K562 (cell line): ENCODE data around the gene HOXA10. TPM values are rescaled to one million over a fixed set of nuclear protein-coding genes. Genes with fewer than 3 reads are reported as not detected.

Source experiments
- ATAC-seq: fragments of 200-7000 bp; cut with Tn5 transposase; 3 replicates; pipeline ENCODE4 v1.9.1; 2020; ENCODE audit warnings: moderate library complexity
- BruUV-seq: library from RNA; stranded (reverse); fragments of 400-500 nt; replicated peaks from 2 replicates; lab custom pipeline; 2021; lab: Mats Ljungman, UMichigan
- CTCF ChIA-PET: fragments of 300-600 bp; formaldehyde crosslinking; extraction: SDS; loops from one replicate; lab custom pipeline; 2021; ENCODE audit warnings: low intra/inter-chr PET ratio; lab: Yijun Ruan, JAX
- POLR2A ChIA-PET: fragments of 300-600, 350-650 bp; sonication (Branson Sonifier 250); formaldehyde crosslinking; extraction: SDS; loops from one replicate; lab custom pipeline; 2021; ENCODE audit warnings: antibody characterized with exemption, inconsistent platforms; lab: Yijun Ruan, JAX
- DNase-seq, 4 experiments: peaks; one replicate each; pipeline versions ENCODE4 v3.0.0 to v3.0.0-alpha.2; 2011 to 2018; ENCODE audit warnings: low spot score in 3 of 4, mixed read lengths in 3 of 4; ENCODE audit errors: extremely low read depth in 1 of 4
- FAIRE-seq: peaks from 2 replicates; lab custom pipeline; 2011; peaks lifted over from hg19 to GRCh38; lab: Jason Lieb, UNC
- H2AFZ ChIP-seq: 2 replicates; pipeline ENCODE4 v1.6.0; 2011; ENCODE audit warnings: low read depth, low read length, control low read depth, inconsistent platforms
- H3K27ac ChIP-seq: fragments of 200-600 bp; 3 replicates; pipeline ENCODE4 v1.8.0; 2011; ENCODE audit warnings: low read depth, mild to moderate bottlenecking, control low read depth, inconsistent platforms, low read length, moderate library complexity, mixed read lengths; ENCODE audit errors: extremely low read depth
- H3K27me3 ChIP-seq, 2 experiments: fragments of 300-600 bp in 1 of 2; 2 replicates in 1 of 2; 3 replicates in 1 of 2; pipeline versions ENCODE4 v1.6.0 to v1.8.0; 2011; ENCODE audit warnings: inconsistent platforms in 2 of 2, low read length in 2 of 2, mild to moderate bottlenecking in 1 of 2, mixed read lengths in 1 of 2, moderate library complexity in 1 of 2; ENCODE audit not compliant: control insufficient read depth in 2 of 2, insufficient read depth in 2 of 2
- H3K36me3 ChIP-seq: fragments of 300-600 bp; 3 replicates; pipeline ENCODE4 v1.8.0; 2011; ENCODE audit warnings: mild to moderate bottlenecking, low read length, inconsistent platforms; ENCODE audit not compliant: control insufficient read depth, insufficient read depth
- H3K4me1 ChIP-seq, 2 experiments: fragments of 200-600 bp in 1 of 2; replicated peaks in 1 of 2; 2 replicates in 1 of 2; 3 replicates in 1 of 2; pipeline versions ENCODE4 v1.5.1 to v1.8.0; 2011; ENCODE audit warnings: inconsistent platforms in 2 of 2, low read length in 2 of 2, mild to moderate bottlenecking in 1 of 2, mixed read lengths in 1 of 2, moderate library complexity in 1 of 2; ENCODE audit not compliant: control insufficient read depth in 2 of 2, insufficient read depth in 2 of 2
- H3K4me2 ChIP-seq: 2 replicates; pipeline ENCODE4 v1.6.1; 2011; ENCODE audit warnings: low read length, control low read depth, inconsistent platforms, mixed read lengths; ENCODE audit not compliant: insufficient read depth
- H3K4me3 ChIP-seq: fragments of 200-600 bp; sonication (generic), shearing (Covaris generic); 2 replicates; pipeline ENCODE4 v1.5.1; 2016; ENCODE audit warnings: control low read depth, inconsistent platforms
- H3K79me2 ChIP-seq: fragments of 200-600 bp; 3 replicates; pipeline ENCODE4 v1.8.0; 2011; ENCODE audit warnings: low read length, inconsistent platforms; ENCODE audit not compliant: control insufficient read depth, insufficient read depth
- H3K9ac ChIP-seq, 2 experiments: 2 replicates each; pipeline versions ENCODE4 v1.6.0 to v1.6.1; 2011; ENCODE audit warnings: low read depth in 2 of 2, low read length in 2 of 2, control low read depth in 1 of 2, inconsistent platforms in 1 of 2, mild to moderate bottlenecking in 1 of 2, mixed read lengths in 1 of 2; ENCODE audit not compliant: insufficient read depth in 1 of 2
- H3K9me1 ChIP-seq: one replicate; pipeline ENCODE4 v1.6.0; 2011; ENCODE audit warnings: inconsistent platforms, mild to moderate bottlenecking, low read length, moderate library complexity; ENCODE audit not compliant: control insufficient read depth, insufficient read depth
- H3K9me3 ChIP-seq: replicated peaks from 2 replicates; pipeline ENCODE4 v1.5.1; 2011; ENCODE audit warnings: low read depth, low read length, inconsistent platforms; ENCODE audit not compliant: control insufficient read depth, insufficient read depth
- H4K20me1 ChIP-seq: replicated peaks from 2 replicates; pipeline ENCODE4 v1.6.1; 2011; ENCODE audit warnings: low read length, inconsistent platforms, mixed read lengths; ENCODE audit not compliant: control insufficient read depth, insufficient read depth
- CBX2 ChIP-seq: fragments of 200-600 bp; sonication (generic); IDR thresholded peaks from one replicate; pipeline ENCODE4 v1.6.1; 2012; ENCODE audit warnings: mild to moderate bottlenecking, low read length, inconsistent platforms; ENCODE audit not compliant: insufficient read depth, poor library complexity, severe bottlenecking
- KAT7 ChIP-seq: sonication (generic); formaldehyde crosslinking; IDR thresholded peaks from 2 replicates; pipeline ENCODE4 v1.8.0; 2022; ENCODE audit warnings: missing genetic modification reagents, mild to moderate bottlenecking, borderline replicate concordance
- KDM5B ChIP-seq: fragments of 200-600 bp; sonication (generic); IDR thresholded peaks from 2 replicates; pipeline ENCODE4 v1.6.1; 2012; ENCODE audit warnings: low read depth, mild to moderate bottlenecking, moderate library complexity, low read length, control low read depth, inconsistent platforms; ENCODE audit not compliant: insufficient replicate concordance
- KLF1 ChIP-seq: fragments of 450-650 bp; IDR thresholded peaks from 2 replicates; pipeline ENCODE4 v1.6.1; 2016; ENCODE audit warnings: missing genetic modification characterization, missing compliant biosample characterization
- PRMT5 ChIP-seq: sonication (generic); formaldehyde crosslinking; IDR thresholded peaks from 2 replicates; pipeline ENCODE4 v1.5.0; 2020; ENCODE audit warnings: missing genetic modification reagents
- SMAD1 ChIP-seq: fragments of 150-350 bp; IDR thresholded peaks from 2 replicates; pipeline ENCODE4 v1.6.1; 2014; ENCODE audit warnings: low read length, low read depth; ENCODE audit not compliant: partially characterized antibody
- WGBS: fragments of 100-300 bp; shearing (Covaris generic); methylation state at CpG from one replicate; pipeline ENCODE4 v1.1.6; 2016; ENCODE audit warnings: low coverage, mixed read lengths; ENCODE audit not compliant: insufficient coverage; ENCODE audit errors: missing lambda C conversion rate; 5-methylcytosine and 5-hydroxymethylcytosine counted together
- in situ Hi-C: fragments of 300-500 bp; cut with MboI; formaldehyde crosslinking; loops from 4 replicates; pipeline ENCODE4 v1.15.0; 2018; ENCODE audit warnings: inconsistent platforms, mixed read lengths
- intact Hi-C: fragments of 100-400 bp; cut with micrococcal nuclease; formaldehyde crosslinking; loops from 2 replicates; pipeline ENCODE4 v1.14.2; 2022
- polyA plus RNA-seq, 8 experiments: library from polyadenylated mRNA; depleted of rRNA in 4 of 8; stranded (reverse) in 5 of 8; unstranded in 3 of 8; fragments of >200 nt; fragmentation: Nextera tagmentation in 2 of 8; fragmentation: Illumina TruSeq in 1 of 8; extraction: Ambion mirVana in 2 of 8; extraction: Trizol in 1 of 8; gene quantifications; 2 replicates each; pipeline versions ENCODE4 v1.2.1 to v1.2.3, GENCODE V29; 2011 to 2014; ENCODE audit warnings: inconsistent platforms in 1 of 8, missing spikeins in 1 of 8
- total RNA-seq, 7 experiments: library from RNA; depleted of rRNA in 6 of 7; stranded (reverse); fragments of >200 nt in 6 of 7; fragmentation: Illumina TruSeq in 2 of 7; extraction: Trizol in 2 of 7; gene quantifications; 2 replicates each; pipeline versions ENCODE4 v1.2.1 to v1.2.3, GENCODE V29; 2011 to 2021; ENCODE audit warnings: low replicate concordance in 1 of 7
- TF ChIP-seq, protein P1 (sequence below): fragments of 250-450 bp; sonication (Bioruptor Pico); IDR thresholded peaks from 2 replicates; pipeline ENCODE4 v1.8.0; 2022; ENCODE audit warnings: moderate library complexity, mild to moderate bottlenecking, inconsistent platforms
- TF ChIP-seq, protein P2 (sequence below): fragments of 250-450 bp; sonication (Bioruptor Pico); IDR thresholded peaks from 2 replicates; pipeline ENCODE4 v1.5.0; 2021; ENCODE audit warnings: mild to moderate bottlenecking, moderate library complexity

HOXA10 gene
- total and polyA plus RNA-seq, 9 of the 15 experiments (the other 6 are each of a cell fraction or from before 2014, with no cell fraction given): not detected

DNA sequence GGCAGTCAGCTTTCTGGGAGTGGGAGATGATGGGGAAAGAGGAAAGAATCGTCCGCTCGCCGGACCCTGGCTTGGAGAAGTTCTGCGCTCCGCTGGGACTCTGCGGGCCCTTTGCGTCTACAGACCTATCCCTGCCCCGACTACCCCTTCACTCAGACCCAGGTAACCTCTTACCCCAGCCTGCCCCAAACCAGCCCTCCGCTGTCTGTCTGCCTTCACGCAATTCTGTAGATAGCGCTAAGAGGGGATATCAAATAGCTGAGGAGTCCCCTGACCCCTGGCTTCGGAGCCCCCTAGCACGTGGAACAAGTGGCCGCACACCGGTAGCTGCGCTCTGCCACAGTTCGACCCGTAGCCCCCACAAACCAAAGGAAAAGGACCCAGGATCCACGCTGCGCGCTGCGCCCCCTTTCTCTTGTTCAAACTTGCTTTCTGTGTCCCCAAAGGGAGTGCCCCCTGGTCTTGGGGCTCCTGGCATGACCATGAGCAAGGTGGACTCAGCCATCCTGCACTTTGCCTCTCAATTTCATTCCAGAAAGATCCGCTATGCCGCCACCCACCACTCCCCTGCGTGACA lies 50.6 kb downstream of the HOXA10 start:
- Histone ChIP-seq H3K27me3 (peaks cover 28 to 57% of the 10 kb centered on the region in 2 experiments; a peak in 4 of 5 replicates), H3K4me1 (no peaks in the 10 kb centered on the region), H3K9me1 (no peaks in the 10 kb centered on the region), H3K9ac (no peak overlapping the region), H3K4me3 (no peak overlapping the region), H2AFZ (no peak overlapping the region), H3K36me3 (no peaks in the 10 kb centered on the region), H3K27ac (no peak overlapping the region), H3K4me2 (no peak overlapping the region), H4K20me1 (no peaks in the 10 kb centered on the region; the same call in none of the 2 replicates), H3K9me3 (no peaks in the 10 kb centered on the region), H3K79me2 (no peaks in the 10 kb centered on the region)
- CTCF ChIA-PET: no interaction called here
- POLR2A ChIA-PET: no interaction called here
- intact Hi-C loops (no loop called here), in situ Hi-C loops (no loop called here)
- TF ChIP-seq KDM5B: no peak
- BruUV-seq: no TSS peak
- no peak for FAIRE-seq
- no peak for ATAC-seq
- DNase-seq: no peak
- 15% methylated on average over 20 of the region's 26 CpGs for WGBS

DNA sequence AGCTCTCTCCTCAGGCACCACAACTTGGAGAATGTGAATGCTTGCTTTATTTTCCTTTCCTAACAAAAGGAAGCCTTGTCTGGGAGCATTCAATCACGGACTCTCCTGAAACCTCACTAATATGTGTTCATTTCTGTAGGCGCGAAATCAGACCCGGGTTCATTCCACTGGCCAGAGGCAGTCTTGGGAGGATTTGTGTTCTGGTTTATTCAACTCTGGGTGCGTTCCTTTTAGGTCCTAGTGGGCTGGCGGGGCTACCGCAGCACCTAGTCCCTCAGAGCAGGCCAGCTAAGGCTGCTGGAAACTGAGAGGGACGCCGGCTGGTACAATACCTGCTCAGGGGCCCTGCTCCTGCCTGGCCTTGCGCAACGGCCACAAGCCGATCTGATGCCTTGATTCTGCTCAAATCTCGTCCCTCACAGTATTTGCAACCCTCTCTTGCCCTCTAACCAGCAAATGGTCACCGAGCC lies 51.1 kb downstream of the HOXA10 start:
- no peak for DNase-seq
- no peaks in the 10 kb centered on the region for H3K79me2 ChIP-seq
- WGBS: 2% methylated on average over 13 of the region's 14 CpGs
- H3K9me1 ChIP-seq: no peaks in the 10 kb centered on the region
- no peak overlapping the region for H2AFZ ChIP-seq
- no peaks in the 10 kb centered on the region for H3K4me1 ChIP-seq
- H3K9me3 ChIP-seq: no peaks in the 10 kb centered on the region
- no peak for FAIRE-seq
- POLR2A ChIA-PET: interaction anchor here (0.6 kb wide), 1 partner anchor 95 kb away, joined by 3 read pairs; no protein-coding TSS in a partner anchor
- no peak overlapping the region for H3K9ac ChIP-seq
- in situ Hi-C loops: no loop called here
- H3K4me2 ChIP-seq: no peak overlapping the region
- no TSS peak for BruUV-seq
- no peak for ATAC-seq
- no peaks in the 10 kb centered on the region; the same call in none of the 2 replicates for H4K20me1 ChIP-seq
- no peak overlapping the region for H3K4me3 ChIP-seq
- intact Hi-C loops: no loop called here
- H3K27me3 ChIP-seq: peaks cover 29 to 62% of the 10 kb centered on the region in 2 experiments; a peak in 4 of 5 replicates
- no peaks in the 10 kb centered on the region for H3K36me3 ChIP-seq
- CTCF ChIA-PET: no interaction called here
- no peak overlapping the region for H3K27ac ChIP-seq
- TF ChIP-seq KAT7 (no peak), KLF1 (tag) (no peak), PRMT5 (no peak), SMAD1 (no peak), CBX2 (no peak)
- TF ChIP-seq, protein P1, sequence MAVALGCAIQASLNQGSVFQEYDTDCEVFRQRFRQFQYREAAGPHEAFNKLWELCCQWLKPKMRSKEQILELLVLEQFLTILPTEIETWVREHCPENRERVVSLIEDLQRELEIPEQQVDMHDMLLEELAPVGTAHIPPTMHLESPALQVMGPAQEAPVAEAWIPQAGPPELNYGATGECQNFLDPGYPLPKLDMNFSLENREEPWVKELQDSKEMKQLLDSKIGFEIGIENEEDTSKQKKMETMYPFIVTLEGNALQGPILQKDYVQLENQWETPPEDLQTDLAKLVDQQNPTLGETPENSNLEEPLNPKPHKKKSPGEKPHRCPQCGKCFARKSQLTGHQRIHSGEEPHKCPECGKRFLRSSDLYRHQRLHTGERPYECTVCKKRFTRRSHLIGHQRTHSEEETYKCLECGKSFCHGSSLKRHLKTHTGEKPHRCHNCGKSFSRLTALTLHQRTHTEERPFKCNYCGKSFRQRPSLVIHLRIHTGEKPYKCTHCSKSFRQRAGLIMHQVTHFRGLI (CRISPR knock-in tag): no peak
- TF ChIP-seq, protein P2, sequence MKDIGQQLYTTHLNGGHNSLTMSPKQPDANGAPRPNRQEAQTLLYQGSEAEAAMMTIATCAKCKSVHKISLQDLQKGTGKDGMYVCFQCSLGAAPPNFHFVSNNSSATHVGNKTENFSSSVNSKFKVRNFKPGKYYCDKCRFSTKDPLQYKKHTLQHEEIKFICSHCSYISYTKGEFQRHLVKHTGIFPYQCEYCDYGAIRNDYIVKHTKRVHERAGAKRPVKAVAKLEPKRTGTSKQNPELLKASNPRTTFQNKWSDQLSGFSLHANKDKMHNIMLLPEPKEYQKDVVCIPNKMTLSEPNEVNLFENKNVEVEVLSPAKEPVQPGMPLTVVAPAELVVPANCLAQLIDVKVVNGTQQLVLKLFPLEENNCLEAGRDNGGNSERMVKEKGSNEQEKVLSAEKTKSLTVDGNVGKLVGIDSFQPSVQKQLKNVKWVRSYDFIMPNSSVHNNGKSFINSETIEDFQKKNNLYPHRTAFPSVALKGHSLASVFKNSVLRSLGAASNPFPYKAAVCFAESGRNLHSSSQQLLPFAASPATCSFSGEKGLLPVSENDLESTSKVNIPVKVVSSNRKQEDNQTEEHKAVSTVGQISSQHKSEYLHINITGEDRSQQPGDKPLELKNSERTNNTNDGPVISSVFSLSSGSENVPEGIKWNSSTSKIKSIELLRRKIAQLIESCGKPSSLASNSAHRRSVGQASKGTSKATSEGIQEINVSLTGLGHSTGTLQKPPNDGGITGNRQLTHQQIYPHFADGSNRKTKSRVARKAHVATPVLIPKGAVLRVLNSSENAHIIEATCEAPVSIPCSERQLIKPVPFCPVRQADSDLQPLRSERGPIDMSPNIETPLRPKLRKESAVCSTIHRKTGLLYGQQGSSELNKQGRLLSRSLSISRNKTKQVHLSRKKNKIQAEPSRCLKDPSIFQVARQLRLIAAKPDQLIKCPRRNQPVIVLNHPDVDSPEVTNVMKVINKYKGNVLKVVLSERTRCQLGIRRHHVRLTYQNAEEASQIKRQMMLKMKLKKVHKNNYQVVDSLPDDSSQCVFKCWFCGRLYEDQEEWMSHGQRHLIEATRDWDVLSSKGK: no peak
